ENCODE data around the gene C1orf210. TPM values are rescaled to one million over a fixed set of nuclear protein-coding genes. Genes with fewer than 3 reads are reported as not detected.
A peak's percentile ranks its signal among the peaks of the same experiment; 100 is the strongest.

Gene C1orf210
- total RNA-seq, 2 experiments from 2014 or later: not detected

DNA sequence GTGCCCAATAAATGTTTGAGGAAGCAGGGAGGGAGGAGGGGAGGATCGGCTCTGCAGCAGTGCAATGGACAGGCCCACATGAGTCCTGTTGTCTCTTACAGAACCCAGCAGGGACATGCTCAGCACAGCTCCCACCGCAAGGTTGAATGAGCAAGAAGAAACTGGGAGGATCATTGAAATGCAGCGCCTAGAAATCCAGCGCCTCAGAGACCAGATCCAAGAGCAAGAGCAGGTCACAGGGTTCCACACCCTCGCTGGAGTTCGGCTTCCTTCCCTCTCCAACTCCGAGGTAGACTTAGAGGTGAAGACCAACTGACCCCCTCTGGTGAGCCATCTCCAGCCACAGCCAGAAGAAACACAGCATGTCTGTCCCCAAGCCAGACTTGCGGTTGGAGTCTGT, 31.5 kb downstream of the C1orf210 start:
- no peak overlapping the region for H3K4me3 Mint-ChIP-seq
- DNase-seq: no peak
- H3K36me3 Mint-ChIP-seq (ENCODE audit: low read depth): no peaks in the 10 kb centered on the region
- peaks cover 28% of the 10 kb centered on the region for H3K27me3 Mint-ChIP-seq
- no peaks in the 10 kb centered on the region for H3K4me1 Mint-ChIP-seq
- H3K27ac Mint-ChIP-seq: no peak overlapping the region
- ChIA-PET POLR2A (no interaction called here), CTCF (interaction anchor here (0.7 kb wide), 1 partner anchor 99 kb away, joined by 3 read pairs; no protein-coding TSS in a partner anchor)
- H3K9me3 Mint-ChIP-seq: no peaks in the 10 kb centered on the region

DNA sequence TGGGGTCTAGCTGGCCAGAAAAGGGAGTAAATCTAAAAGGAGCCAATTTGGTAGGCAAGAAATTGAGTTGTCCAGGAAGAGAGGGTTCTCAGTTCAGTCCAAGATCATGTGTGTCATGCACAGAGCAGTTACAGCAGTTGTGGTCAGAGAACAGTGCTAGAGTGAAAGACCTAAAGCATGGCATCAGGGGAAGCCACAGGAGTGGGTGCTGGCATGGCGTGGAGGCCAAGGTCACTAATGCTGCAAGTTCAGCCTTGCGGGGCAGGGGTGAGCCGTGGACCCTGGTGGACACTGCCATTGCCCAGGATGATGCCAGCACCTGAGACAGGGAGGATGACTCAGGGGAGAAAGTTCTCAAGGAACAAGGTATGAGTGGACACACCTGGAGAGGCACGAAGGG, 32.2 kb downstream of the C1orf210 start:
- peaks cover 28% of the 10 kb centered on the region for H3K27me3 Mint-ChIP-seq
- H3K27ac Mint-ChIP-seq: no peak overlapping the region
- POLR2A ChIA-PET: no interaction called here
- CTCF ChIA-PET: no interaction called here
- no peaks in the 10 kb centered on the region for H3K4me1 Mint-ChIP-seq
- no peak for DNase-seq
- no peaks in the 10 kb centered on the region for H3K9me3 Mint-ChIP-seq
- H3K36me3 Mint-ChIP-seq (ENCODE audit: low read depth): no peaks in the 10 kb centered on the region
- no peak overlapping the region for H3K4me3 Mint-ChIP-seq

DNA sequence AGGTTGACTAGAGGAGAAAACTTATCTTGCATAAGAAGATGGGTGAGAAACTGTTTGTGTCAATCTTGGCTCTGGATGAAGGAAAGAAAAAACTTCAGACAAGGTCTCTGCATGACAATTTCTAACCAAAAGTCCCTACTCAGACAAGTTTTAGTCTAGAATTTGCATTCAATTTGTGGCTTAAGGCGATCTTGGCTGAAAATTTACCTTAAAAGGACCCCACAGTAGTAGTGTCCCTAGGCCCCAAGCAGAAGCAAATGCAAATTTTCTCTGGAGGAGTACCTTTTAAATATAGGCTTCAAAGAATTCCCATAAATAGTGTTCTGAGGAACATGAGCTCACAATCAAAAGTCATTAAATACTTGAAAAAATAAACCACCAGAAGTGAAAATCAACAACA, 33.2 kb downstream of the C1orf210 start:
- H3K27ac Mint-ChIP-seq: no peak overlapping the region
- H3K4me1 Mint-ChIP-seq: no peaks in the 10 kb centered on the region
- no peak overlapping the region for H3K4me3 Mint-ChIP-seq
- peaks cover 1% of the 10 kb centered on the region for H3K36me3 Mint-ChIP-seq (ENCODE audit: low read depth)
- DNase-seq: no peak
- peaks cover 31% of the 10 kb centered on the region for H3K27me3 Mint-ChIP-seq
- CTCF ChIA-PET: no interaction called here
- H3K9me3 Mint-ChIP-seq: peaks cover 3% of the 10 kb centered on the region
- POLR2A ChIA-PET: no interaction called here

DNA sequence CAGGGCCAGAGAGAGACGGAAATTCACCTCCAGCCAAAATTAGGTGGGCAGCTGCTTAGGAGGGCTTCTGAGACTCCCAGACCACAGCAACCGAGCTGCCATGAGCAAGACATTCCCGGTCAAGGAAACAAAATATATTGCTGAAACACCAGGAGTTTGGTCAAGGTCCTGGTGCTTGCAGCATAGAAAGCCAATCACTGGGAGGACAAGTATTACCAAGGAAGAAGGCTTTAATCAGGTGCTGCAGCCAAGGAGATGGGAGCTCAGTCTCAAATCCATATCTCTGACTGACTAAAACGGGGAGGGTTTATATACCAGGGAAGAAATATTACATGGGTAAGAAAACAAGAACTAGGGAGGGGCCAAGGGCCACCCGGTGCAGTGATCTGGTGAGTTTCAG, 34.4 kb downstream of the C1orf210 start:
- ChIA-PET POLR2A (no interaction called here), CTCF (no interaction called here)
- Mint-ChIP-seq H3K4me1 (no peaks in the 10 kb centered on the region), H3K9me3 (peaks cover 7% of the 10 kb centered on the region), H3K27ac (no peak overlapping the region), H3K27me3 (peaks cover 32% of the 10 kb centered on the region), H3K4me3 (no peak overlapping the region), H3K36me3 (ENCODE audit: low read depth) (peaks cover 5% of the 10 kb centered on the region)
- no peak for DNase-seq

DNA sequence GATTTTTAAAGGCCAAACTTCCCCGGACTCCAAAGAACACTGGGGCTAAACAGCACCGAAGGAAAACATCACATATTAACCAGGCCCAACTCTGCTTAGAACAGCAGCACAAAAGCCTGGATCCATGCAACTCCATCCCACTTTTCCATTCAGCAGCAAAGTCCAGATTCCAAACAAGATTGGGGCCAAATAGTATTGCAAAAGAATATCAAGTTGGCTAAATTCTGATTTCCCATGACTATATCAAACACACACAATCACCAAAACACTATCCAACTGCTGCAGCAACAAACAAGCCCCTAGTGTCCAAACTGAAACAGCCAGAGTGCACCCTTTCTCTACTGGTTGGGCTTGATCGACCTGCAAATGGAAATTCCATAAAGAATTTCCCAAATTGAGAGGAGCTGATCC, 35.0 kb downstream of the C1orf210 start:
- ChIA-PET POLR2A (no interaction called here), CTCF (no interaction called here)

DNA sequence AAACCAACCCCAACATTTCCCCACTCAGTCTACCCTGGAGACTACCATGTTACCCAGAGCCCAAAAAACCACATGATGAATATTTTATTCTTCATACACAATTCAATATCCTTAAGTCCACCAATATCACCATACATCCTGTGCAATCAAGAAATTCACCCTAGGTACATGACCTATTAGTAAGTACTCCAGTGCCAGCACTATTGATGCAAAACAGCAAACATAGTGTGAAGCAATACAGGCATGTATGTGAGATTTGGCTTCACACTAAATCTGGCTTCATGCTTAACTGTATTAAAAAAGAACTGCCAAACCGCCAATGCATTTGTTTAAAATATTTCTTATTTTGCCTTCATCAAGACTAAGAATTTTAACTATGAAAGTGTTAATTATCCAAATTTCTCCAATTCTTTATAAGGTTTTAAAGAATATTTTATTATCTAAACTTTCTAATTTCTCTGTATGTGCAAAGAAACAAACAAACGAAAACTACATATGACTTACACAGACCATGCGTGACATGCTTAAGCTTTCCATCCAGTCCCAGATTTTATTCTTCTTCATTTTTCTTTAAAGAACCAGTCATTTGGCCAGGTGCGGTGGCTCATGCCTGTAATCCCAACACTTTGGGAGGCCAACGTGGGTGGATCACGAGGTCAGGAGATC, 38.0 kb downstream of the C1orf210 start:
- Mint-ChIP-seq H3K36me3 (ENCODE audit: low read depth) (peaks cover 5% of the 10 kb centered on the region), H3K27me3 (peaks cover 31% of the 10 kb centered on the region), H3K4me3 (no peak overlapping the region), H3K4me1 (no peaks in the 10 kb centered on the region), H3K9me3 (peaks cover 7% of the 10 kb centered on the region), H3K27ac (no peak overlapping the region)
- ChIA-PET CTCF (no interaction called here), POLR2A (no interaction called here)
- DNase-seq: no peak

More for the DNA sequence above, 35.0 kb downstream of the C1orf210 start:
- DNase-seq: no peak
- H3K4me1 Mint-ChIP-seq: no peaks in the 10 kb centered on the region
- peaks cover 36% of the 10 kb centered on the region for H3K27me3 Mint-ChIP-seq
- no peak overlapping the region for H3K4me3 Mint-ChIP-seq
- peaks cover 7% of the 10 kb centered on the region for H3K9me3 Mint-ChIP-seq
- H3K27ac Mint-ChIP-seq: no peak overlapping the region
- H3K36me3 Mint-ChIP-seq (ENCODE audit: low read depth): peaks cover 5% of the 10 kb centered on the region

DNA sequence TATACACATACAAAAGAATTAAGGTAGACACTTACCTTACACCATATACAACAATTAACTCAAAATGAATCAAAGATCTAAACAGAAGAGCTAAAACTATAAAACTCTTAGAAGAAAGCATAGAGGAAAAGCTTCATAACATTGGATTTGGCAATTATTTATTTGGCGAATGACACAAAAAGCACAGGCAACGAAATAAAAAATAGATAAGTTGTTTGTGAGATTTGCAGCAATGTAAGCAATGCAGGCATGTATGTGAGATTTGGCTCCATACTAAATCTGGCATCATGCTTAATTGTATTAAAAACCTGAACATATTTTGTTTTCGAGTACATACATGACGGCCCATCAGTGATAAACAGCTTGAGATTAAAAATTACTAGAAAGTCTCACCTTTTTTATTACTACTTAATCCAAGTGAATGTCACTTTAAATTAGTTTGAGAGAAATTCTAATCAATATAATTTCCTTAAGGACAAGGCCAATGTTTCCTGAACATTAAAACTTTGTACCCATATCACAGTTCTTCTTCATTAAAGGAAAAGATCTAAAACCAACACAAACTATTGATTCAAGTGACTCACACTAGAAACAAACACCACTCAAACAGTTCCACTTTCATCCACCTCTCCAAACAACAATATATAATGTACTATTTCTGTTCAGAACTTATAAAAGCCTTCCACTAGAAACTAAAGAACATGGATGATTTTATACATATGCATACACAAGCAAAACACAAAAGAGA, 38.7 kb downstream of the C1orf210 start:
- Mint-ChIP-seq H3K4me1 (no peaks in the 10 kb centered on the region), H3K27me3 (peaks cover 32% of the 10 kb centered on the region), H3K9me3 (peaks cover 7% of the 10 kb centered on the region), H3K27ac (no peak overlapping the region), H3K4me3 (no peak overlapping the region), H3K36me3 (ENCODE audit: low read depth) (peaks cover 5% of the 10 kb centered on the region)
- CTCF ChIA-PET: no interaction called here
- no peak for DNase-seq
- POLR2A ChIA-PET: no interaction called here

DNA sequence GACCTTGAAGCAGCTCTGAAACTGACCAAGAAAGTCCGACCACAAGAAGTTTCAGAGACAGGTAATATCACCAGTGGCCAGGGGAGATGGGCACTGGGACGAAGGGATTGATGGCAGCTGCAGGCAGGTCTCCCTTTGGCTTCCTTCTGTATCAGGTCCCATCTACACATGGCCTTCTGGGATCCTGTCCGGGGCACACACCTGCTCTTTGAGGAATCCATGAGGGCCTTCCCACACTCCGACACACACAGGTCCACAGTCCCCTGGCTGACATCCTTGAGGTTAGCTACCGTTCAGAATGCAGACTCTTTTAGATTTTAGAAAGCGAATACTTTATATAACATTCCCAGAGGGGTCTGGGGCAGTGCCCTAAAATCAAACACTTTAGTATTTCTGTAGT, 42.1 kb downstream of the C1orf210 start:
- H3K27me3 Mint-ChIP-seq: peaks cover 19% of the 10 kb centered on the region
- peaks cover 7% of the 10 kb centered on the region for H3K9me3 Mint-ChIP-seq
- H3K36me3 Mint-ChIP-seq (ENCODE audit: low read depth): peaks cover 5% of the 10 kb centered on the region
- no peak overlapping the region for H3K27ac Mint-ChIP-seq
- no peak overlapping the region for H3K4me3 Mint-ChIP-seq
- H3K4me1 Mint-ChIP-seq: peaks cover 4% of the 10 kb centered on the region
- no peak for DNase-seq
- POLR2A ChIA-PET: no interaction called here
- CTCF ChIA-PET: interaction anchor here (1.5 kb wide), 1 partner anchor 171 kb away, joined by 4 read pairs; no protein-coding TSS in a partner anchor

DNA sequence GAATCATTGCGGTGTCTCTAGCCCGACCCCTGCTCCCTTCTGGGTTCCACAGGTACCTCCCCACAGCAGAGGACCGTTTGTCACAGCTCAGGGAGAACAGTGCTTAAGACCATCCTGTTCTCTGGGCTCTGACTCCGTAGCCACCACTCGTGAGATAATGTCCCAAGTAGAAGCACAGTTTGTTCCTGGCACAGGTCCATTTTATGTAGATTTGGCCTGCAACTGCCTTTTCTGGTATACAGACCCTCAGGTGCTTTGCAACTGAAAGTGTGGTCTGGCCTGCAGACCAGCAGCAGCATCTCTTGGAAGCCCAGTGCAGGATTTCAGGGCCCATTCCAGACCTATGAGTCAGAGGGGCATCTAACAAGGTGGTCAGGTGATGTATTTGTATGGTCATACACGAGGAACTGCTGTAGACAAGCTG, 44.0 kb downstream of the C1orf210 start:
- Mint-ChIP-seq H3K27ac (no peak overlapping the region), H3K9me3 (no peaks in the 10 kb centered on the region), H3K27me3 (peaks cover 12% of the 10 kb centered on the region), H3K4me3 (no peak overlapping the region), H3K4me1 (peaks cover 6% of the 10 kb centered on the region), H3K36me3 (ENCODE audit: low read depth) (no peaks in the 10 kb centered on the region)
- DNase-seq: no peak
- POLR2A ChIA-PET: no interaction called here
- CTCF ChIA-PET: no interaction called here

DNA sequence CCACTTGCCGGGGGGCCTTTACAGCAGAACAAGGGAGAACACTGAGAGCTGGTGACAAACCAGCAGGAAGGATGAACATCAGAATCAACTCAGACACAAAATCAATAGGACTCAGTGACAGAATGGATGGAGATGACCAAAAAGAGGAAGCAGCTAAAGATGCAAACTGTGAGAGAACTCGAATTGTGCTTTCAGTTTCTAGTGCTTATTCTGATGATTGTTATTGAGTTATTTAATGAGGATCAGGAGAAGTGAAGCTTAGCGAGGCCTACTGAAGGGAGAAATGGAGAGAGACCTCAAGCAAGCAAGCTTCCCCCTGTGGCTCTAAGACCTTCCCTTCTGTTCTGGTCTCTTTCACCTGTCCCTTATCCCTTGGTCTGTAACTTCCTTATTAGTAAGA, 45.9 kb downstream of the C1orf210 start:
- no peak for DNase-seq
- no peaks in the 10 kb centered on the region for H3K9me3 Mint-ChIP-seq
- no peak overlapping the region for H3K4me3 Mint-ChIP-seq
- no peak overlapping the region for H3K27ac Mint-ChIP-seq
- H3K36me3 Mint-ChIP-seq (ENCODE audit: low read depth): no peaks in the 10 kb centered on the region
- POLR2A ChIA-PET: interaction anchor here (2.1 kb wide), 1 partner anchor 119 kb away, joined by 8 read pairs; the partner anchor contains the start of gene CDC20
- H3K4me1 Mint-ChIP-seq: peaks cover 6% of the 10 kb centered on the region
- peaks cover 5% of the 10 kb centered on the region for H3K27me3 Mint-ChIP-seq
- CTCF ChIA-PET: interaction anchor here (0.5 to 1.9 kb wide), 6 partner anchors 10 to 320 kb away, joined by 3 to 7 read pairs (median 4); partner anchors contain the start of gene CDC20

DNA sequence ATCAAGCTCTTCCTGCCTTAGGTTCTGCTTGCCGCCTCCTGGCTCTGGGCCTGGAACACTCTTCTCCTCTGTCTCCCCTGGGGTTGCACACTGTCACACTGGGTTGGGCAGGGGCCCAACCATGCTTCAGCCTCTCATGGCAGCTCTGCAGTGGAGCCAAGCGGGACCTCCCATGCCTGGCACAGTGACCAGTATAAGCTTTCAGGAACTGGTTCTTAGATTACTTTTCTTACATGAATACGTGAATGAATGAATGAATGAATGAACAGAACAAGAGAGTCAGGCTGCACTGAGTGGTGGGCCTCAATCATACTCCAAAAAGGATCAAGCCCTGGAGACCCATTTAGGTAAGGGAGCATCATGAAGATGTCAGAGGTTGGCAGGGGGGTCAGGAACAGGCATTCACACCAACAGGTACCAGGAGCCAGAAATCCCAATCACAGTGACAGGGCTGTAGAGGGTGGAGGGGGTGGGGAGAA, 46.4 kb downstream of the C1orf210 start:
- peaks cover 6% of the 10 kb centered on the region for H3K4me1 Mint-ChIP-seq
- H3K36me3 Mint-ChIP-seq (ENCODE audit: low read depth): no peaks in the 10 kb centered on the region
- DNase-seq: no peak
- no peak overlapping the region for H3K27ac Mint-ChIP-seq
- ChIA-PET POLR2A (interaction anchor here (2.1 kb wide), 1 partner anchor 120 kb away, joined by 8 read pairs; the partner anchor contains the start of gene CDC20), CTCF (interaction anchor here (1.4 to 1.9 kb wide), 5 partner anchors 9 to 175 kb away, joined by 3 to 7 read pairs (median 4); partner anchors contain the start of gene CDC20)
- no peaks in the 10 kb centered on the region for H3K9me3 Mint-ChIP-seq
- no peak overlapping the region for H3K4me3 Mint-ChIP-seq
- H3K27me3 Mint-ChIP-seq: peaks cover 4% of the 10 kb centered on the region

DNA sequence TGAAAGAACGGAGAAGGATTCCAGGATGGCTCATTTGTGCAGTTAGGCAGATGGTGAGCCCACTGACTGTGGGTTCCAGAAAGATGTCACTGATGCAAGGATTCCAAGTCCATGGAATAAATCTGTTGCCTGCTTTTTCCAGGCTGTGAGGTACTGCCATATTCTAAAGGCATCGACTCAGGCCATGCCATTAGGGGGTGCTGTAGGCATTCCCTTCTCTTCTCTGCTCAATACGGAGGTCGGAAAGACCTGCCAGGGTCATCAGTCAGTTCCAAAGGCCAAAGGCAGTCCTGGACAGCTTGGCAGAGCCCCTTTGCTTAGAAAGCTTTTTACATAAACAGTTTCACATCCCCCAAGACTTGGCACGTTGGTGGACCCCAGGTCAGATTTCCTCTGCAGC, 47.3 kb downstream of the C1orf210 start:
- H3K4me1 Mint-ChIP-seq: peaks cover 6% of the 10 kb centered on the region
- ChIA-PET POLR2A (interaction anchor here (2.1 kb wide), 1 partner anchor 121 kb away, joined by 8 read pairs; the partner anchor contains the start of gene CDC20), CTCF (interaction anchor here (1.0 to 1.9 kb wide), 3 partner anchors 11 to 176 kb away, joined by 3 to 7 read pairs (median 4); partner anchors contain the start of gene CDC20)
- H3K9me3 Mint-ChIP-seq: no peaks in the 10 kb centered on the region
- no peaks in the 10 kb centered on the region for H3K36me3 Mint-ChIP-seq (ENCODE audit: low read depth)
- H3K27ac Mint-ChIP-seq: no peak overlapping the region
- H3K27me3 Mint-ChIP-seq: peaks cover 2% of the 10 kb centered on the region
- DNase-seq: peak; percentile 45
- H3K4me3 Mint-ChIP-seq: no peak overlapping the region

DNA sequence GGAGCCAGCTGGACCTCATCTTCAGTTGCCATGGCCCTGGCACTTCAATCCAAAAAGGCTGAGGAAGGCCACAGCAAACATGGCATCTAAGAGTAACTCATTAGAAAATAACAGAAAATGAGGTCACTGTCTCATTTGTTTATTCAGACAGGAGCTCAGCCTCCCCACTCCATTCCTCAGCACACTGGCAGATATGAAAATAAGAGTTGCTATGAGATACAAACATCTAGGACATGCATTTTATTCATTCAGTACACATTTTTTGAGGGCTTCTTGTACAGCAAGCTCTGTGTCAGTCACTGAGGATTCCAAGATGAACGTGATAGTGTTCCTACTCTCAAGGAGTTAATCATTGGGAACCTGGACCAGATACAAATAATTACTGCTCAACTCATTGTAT, 48.3 kb downstream of the C1orf210 start:
- Mint-ChIP-seq H3K4me3 (no peak overlapping the region), H3K36me3 (ENCODE audit: low read depth) (no peaks in the 10 kb centered on the region), H3K4me1 (peaks cover 6% of the 10 kb centered on the region), H3K9me3 (no peaks in the 10 kb centered on the region), H3K27ac (no peak overlapping the region), H3K27me3 (peaks cover 2% of the 10 kb centered on the region)
- ChIA-PET POLR2A (no interaction called here), CTCF (interaction anchor here (0.9 to 1.2 kb wide), 2 partner anchors 10 to 177 kb away, joined by 3 read pairs; no protein-coding TSS in a partner anchor)
- no peak for DNase-seq

Measured in activated CD4-positive, alpha-beta memory T cell treated with anti-CD3 and anti-CD28 coated beads, Interleukin-2, amount 10 ng/mL, durations not matched to agents 7 days and 5 days (primary cell).